SU-DHL-6 (cell line): Measurements from ENCODE around the gene EMC10.

ENCODE experiments used
- EZH2phosphoT487 ChIP-seq: fragments of 200-600 bp; sonication (generic), shearing (Covaris generic); conservative IDR thresholded peaks from 2 replicates; pipeline ENCODE4 v1.6.1; 2018; ENCODE audit warnings: mild to moderate bottlenecking, antibody characterized with exemption, low read length, moderate library complexity, mixed read lengths
- TF ChIP-seq, protein P1 (sequence below): fragments of 200-600 bp; sonication (generic); IDR thresholded peaks from one replicate; pipeline ENCODE4 v1.5.1; 2017; ENCODE audit warnings: antibody characterized with exemption, mild to moderate bottlenecking, low read length, moderate library complexity; ENCODE audit not compliant: insufficient read depth, poor library complexity, severe bottlenecking

DNA sequence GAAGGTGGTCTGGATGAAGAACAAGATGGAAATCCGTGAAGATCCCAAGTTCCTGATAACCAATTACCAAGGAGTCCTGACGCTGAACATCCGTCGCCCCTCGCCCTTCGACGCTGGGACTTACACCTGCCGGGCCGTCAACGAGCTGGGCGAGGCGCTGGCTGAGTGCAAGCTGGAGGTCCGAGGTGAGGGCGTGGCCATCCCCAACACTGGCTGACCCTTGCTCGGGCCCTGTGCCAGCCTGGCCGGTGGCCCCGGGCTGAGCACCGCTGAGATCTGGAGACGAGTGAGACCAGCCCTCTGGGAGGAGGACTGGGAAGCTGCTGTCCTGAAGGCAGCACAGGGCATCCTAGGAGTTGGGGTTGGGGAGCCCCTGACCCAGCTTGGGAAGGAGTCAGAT is 12.0 kb upstream of the EMC10 start:
- TF ChIP-seq, protein P1, sequence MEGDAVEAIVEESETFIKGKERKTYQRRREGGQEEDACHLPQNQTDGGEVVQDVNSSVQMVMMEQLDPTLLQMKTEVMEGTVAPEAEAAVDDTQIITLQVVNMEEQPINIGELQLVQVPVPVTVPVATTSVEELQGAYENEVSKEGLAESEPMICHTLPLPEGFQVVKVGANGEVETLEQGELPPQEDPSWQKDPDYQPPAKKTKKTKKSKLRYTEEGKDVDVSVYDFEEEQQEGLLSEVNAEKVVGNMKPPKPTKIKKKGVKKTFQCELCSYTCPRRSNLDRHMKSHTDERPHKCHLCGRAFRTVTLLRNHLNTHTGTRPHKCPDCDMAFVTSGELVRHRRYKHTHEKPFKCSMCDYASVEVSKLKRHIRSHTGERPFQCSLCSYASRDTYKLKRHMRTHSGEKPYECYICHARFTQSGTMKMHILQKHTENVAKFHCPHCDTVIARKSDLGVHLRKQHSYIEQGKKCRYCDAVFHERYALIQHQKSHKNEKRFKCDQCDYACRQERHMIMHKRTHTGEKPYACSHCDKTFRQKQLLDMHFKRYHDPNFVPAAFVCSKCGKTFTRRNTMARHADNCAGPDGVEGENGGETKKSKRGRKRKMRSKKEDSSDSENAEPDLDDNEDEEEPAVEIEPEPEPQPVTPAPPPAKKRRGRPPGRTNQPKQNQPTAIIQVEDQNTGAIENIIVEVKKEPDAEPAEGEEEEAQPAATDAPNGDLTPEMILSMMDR: no peak
- TF ChIP-seq EZH2phosphoT487: no peak
